K562 (cell line): Measurements from ENCODE around the gene TOMT. TPM values are rescaled to one million over a fixed set of nuclear protein-coding genes. Genes with fewer than 3 reads are reported as not detected.

Source experiments
- DNMT1 ChIP-seq: fragments of 450-650 bp; IDR thresholded peaks from 2 replicates; pipeline ENCODE4 v1.6.1; 2016; ENCODE audit warnings: antibody characterized with exemption, mild to moderate bottlenecking
- FOSL1 ChIP-seq: fragments of 200-800 bp; sonication (Bioruptor generic); conservative IDR thresholded peaks from 2 replicates; pipeline ENCODE4 v1.6.1; 2016; ENCODE audit warnings: missing genetic modification characterization, missing compliant biosample characterization
- HNRNPK ChIP-seq: fragments of 200-400 bp; formaldehyde crosslinking; IDR thresholded peaks from one replicate; pipeline ENCODE4 v1.6.1; 2018; ENCODE audit warnings: mild to moderate bottlenecking, low read depth, low read length; ENCODE audit not compliant: poor library complexity, severe bottlenecking
- KLF1 ChIP-seq: fragments of 450-650 bp; IDR thresholded peaks from 2 replicates; pipeline ENCODE4 v1.6.1; 2016; ENCODE audit warnings: missing genetic modification characterization, missing compliant biosample characterization
- MAFF ChIP-seq: IDR thresholded peaks from 2 replicates; pipeline ENCODE4 v1.6.1; 2012; ENCODE audit warnings: low read length, improper control_type of control experiment
- MYNN ChIP-seq, 2 experiments: sonication (generic); formaldehyde crosslinking in 1 of 2; IDR thresholded peaks; 2 replicates each; pipeline versions ENCODE4 v1.5.0 to v1.6.1; 2016 to 2020; ENCODE audit warnings: antibody characterized with exemption in 1 of 2, missing genetic modification reagents in 1 of 2
- NELFE ChIP-seq: IDR thresholded peaks from 2 replicates; pipeline ENCODE4 v1.6.1; 2011; ENCODE audit warnings: mild to moderate bottlenecking; ENCODE audit not compliant: insufficient read depth, insufficient read length
- OTX1 ChIP-seq: fragments of 450-650 bp; formaldehyde crosslinking; IDR thresholded peaks from 2 replicates; pipeline ENCODE4 v1.4.0; 2022; ENCODE audit warnings: mild to moderate bottlenecking
- POLR2H ChIP-seq: IDR thresholded peaks from 2 replicates; pipeline ENCODE4 v1.6.1; 2016; ENCODE audit warnings: missing genetic modification characterization, low read depth, mild to moderate bottlenecking, control low read depth, missing compliant biosample characterization, moderate library complexity
- SAFB2 ChIP-seq: fragments of 200-400 bp; formaldehyde crosslinking; IDR thresholded peaks from 2 replicates; pipeline ENCODE4 v1.6.1; 2018; ENCODE audit warnings: borderline replicate concordance, low read length, low read depth, moderate library complexity; ENCODE audit not compliant: severe bottlenecking
- SP2 ChIP-seq: IDR thresholded peaks from 2 replicates; pipeline ENCODE4 v1.6.1; 2011; ENCODE audit warnings: mild to moderate bottlenecking, low read depth, low read length, moderate library complexity; ENCODE audit not compliant: poor library complexity, severe bottlenecking; ENCODE audit errors: extremely low read depth
- XRCC3 ChIP-seq: fragments of 450-650 bp; IDR thresholded peaks from 2 replicates; pipeline ENCODE4 v1.6.1; 2017; ENCODE audit warnings: mild to moderate bottlenecking, moderate library complexity
- ZC3H8 ChIP-seq: fragments of 450-650 bp; IDR thresholded peaks from 2 replicates; pipeline ENCODE4 v1.6.1; 2017
- ZNF23 ChIP-seq: fragments of 250-450 bp; sonication (Bioruptor Pico); IDR thresholded peaks from 2 replicates; pipeline ENCODE4 v1.4.0; 2020; ENCODE audit warnings: mild to moderate bottlenecking
- ZNF431 ChIP-seq: sonication (generic); formaldehyde crosslinking; IDR thresholded peaks from 2 replicates; pipeline ENCODE4 v1.8.0; 2022; ENCODE audit warnings: mild to moderate bottlenecking, missing genetic modification reagents
- ZNF449 ChIP-seq: fragments of 250-450 bp; sonication (Bioruptor Pico); IDR thresholded peaks from 2 replicates; pipeline ENCODE4 v1.8.0; 2022; ENCODE audit warnings: moderate library complexity, mild to moderate bottlenecking, inconsistent platforms
- ZSCAN32 ChIP-seq: fragments of 450-650 bp; formaldehyde crosslinking; IDR thresholded peaks from 2 replicates; pipeline ENCODE4 v1.4.0; 2020; ENCODE audit warnings: mild to moderate bottlenecking, moderate library complexity
- polyA plus RNA-seq, 8 experiments: library from polyadenylated mRNA; depleted of rRNA in 4 of 8; stranded (reverse) in 5 of 8; unstranded in 3 of 8; fragments of >200 nt; fragmentation: Nextera tagmentation in 2 of 8; fragmentation: Illumina TruSeq in 1 of 8; extraction: Ambion mirVana in 2 of 8; extraction: Trizol in 1 of 8; gene quantifications; 2 replicates each; pipeline versions ENCODE4 v1.2.1 to v1.2.3, GENCODE V29; 2011 to 2014; ENCODE audit warnings: inconsistent platforms in 1 of 8, missing spikeins in 1 of 8
- total RNA-seq, 7 experiments: library from RNA; depleted of rRNA in 6 of 7; stranded (reverse); fragments of >200 nt in 6 of 7; fragmentation: Illumina TruSeq in 2 of 7; extraction: Trizol in 2 of 7; gene quantifications; 2 replicates each; pipeline versions ENCODE4 v1.2.1 to v1.2.3, GENCODE V29; 2011 to 2021; ENCODE audit warnings: low replicate concordance in 1 of 7
- TF ChIP-seq, protein P1 (sequence below), 2 experiments: fragments of 450-650 bp; IDR thresholded peaks; 2 replicates each; pipeline ENCODE4 v1.6.1; 2018; ENCODE audit warnings: mild to moderate bottlenecking in 2 of 2, low read depth in 1 of 2; ENCODE audit not compliant: partially characterized antibody in 2 of 2

TOMT gene
- total and polyA plus RNA-seq, 9 of the 15 experiments (the other 6 are each of a cell fraction or from before 2014, with no cell fraction given), result not detected

DNA sequence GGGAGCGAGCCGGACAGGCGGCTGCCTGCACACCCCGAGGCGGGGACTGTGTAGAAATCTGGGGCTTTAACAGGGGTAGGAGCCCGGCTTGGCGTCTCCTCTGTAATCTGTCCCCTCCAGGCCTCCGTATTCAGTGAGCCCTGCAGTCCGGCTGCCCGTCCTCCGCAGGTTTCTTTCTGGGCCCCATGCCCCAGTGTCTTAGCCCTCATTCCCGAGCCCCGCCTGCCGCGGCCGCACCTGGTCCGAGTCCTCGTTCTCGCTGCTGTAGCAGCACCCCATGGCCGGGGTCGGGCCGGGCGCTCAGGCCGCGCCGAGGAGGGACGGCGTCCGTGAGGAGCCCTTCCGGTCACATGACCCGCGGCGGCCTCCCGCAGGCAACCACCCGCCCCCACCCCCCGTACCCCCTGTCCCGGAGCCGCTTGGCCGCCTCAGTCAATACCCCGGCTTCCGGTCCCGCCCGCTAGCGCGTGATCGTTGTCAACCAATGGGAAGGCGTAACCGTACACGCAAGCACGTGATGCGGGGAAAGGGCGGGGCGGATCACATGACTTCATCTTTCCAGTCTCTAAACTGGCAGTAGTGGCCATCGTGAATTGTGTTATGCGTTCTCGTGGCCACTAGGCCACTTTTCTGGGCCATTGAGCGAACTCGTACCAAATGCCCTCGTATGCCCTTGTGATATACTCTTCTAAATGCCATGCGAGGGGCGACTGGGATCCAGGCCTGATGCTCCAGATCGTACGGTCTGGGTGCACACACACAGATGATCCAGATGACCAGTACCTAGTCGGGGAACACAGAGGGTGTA lies 2.6 kb upstream of the TOMT start, which contains the start of gene LAMTOR1 (continued):
- no peak for TF ChIP-seq HNRNPK
- TF ChIP-seq MYNN (IDR thresholded peaks at IDR 0.05), result peak; percentile 65; the same call in 1 of the 2 replicates
- TF ChIP-seq MYNN (CRISPR knock-in tag; IDR thresholded peaks at IDR 0.05), result no peak
- no peak for TF ChIP-seq MAFF
- TF ChIP-seq, protein P1, sequence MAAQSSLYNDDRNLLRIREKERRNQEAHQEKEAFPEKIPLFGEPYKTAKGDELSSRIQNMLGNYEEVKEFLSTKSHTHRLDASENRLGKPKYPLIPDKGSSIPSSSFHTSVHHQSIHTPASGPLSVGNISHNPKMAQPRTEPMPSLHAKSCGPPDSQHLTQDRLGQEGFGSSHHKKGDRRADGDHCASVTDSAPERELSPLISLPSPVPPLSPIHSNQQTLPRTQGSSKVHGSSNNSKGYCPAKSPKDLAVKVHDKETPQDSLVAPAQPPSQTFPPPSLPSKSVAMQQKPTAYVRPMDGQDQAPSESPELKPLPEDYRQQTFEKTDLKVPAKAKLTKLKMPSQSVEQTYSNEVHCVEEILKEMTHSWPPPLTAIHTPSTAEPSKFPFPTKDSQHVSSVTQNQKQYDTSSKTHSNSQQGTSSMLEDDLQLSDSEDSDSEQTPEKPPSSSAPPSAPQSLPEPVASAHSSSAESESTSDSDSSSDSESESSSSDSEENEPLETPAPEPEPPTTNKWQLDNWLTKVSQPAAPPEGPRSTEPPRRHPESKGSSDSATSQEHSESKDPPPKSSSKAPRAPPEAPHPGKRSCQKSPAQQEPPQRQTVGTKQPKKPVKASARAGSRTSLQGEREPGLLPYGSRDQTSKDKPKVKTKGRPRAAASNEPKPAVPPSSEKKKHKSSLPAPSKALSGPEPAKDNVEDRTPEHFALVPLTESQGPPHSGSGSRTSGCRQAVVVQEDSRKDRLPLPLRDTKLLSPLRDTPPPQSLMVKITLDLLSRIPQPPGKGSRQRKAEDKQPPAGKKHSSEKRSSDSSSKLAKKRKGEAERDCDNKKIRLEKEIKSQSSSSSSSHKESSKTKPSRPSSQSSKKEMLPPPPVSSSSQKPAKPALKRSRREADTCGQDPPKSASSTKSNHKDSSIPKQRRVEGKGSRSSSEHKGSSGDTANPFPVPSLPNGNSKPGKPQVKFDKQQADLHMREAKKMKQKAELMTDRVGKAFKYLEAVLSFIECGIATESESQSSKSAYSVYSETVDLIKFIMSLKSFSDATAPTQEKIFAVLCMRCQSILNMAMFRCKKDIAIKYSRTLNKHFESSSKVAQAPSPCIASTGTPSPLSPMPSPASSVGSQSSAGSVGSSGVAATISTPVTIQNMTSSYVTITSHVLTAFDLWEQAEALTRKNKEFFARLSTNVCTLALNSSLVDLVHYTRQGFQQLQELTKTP (IDR thresholded peaks at IDR 0.05; ENCODE audit: low read depth in 1 of 2, partially characterized antibody in 2 of 2), result peak in 1 of 2 experiments; percentile 78
- TF ChIP-seq NELFE, result no peak
- no peak; the same call in 1 of the 2 replicates for TF ChIP-seq FOSL1 (tag)
- no peak; the same call in 1 of the 2 replicates for TF ChIP-seq ZNF431 (CRISPR knock-in tag)
- TF ChIP-seq ZSCAN32 (CRISPR knock-in tag), result no peak
- no peak for TF ChIP-seq ZNF23 (CRISPR knock-in tag)
- TF ChIP-seq XRCC3, result no peak
- no peak for TF ChIP-seq ZNF449
- TF ChIP-seq OTX1, result 0 out of 2 replicates have a peak, but pooled peaks have one; percentile 65
- peak; percentile 93 for TF ChIP-seq KLF1
- no peak for TF ChIP-seq ZC3H8
- TF ChIP-seq SAFB2, result no peak
- TF ChIP-seq POLR2H, result peak; percentile 92
- no peak for TF ChIP-seq DNMT1
- TF ChIP-seq SP2, result peak; percentile 21
